Activated naive CD8-positive, alpha-beta T cell treated with anti-CD3 and anti-CD28 coated beads for 36 hours (primary cell): Measurements from ENCODE around the gene FLVCR2. TPM values are rescaled to one million over a fixed set of nuclear protein-coding genes. Genes with fewer than 3 reads are reported as not detected.

Experiments used
- DNase-seq: peaks from one replicate; pipeline ENCODE4 v3.0.0; 2021
- H3K27ac Mint-ChIP-seq: one replicate; pipeline ENCODE4 v1.8.0; 2022; ENCODE audit warnings: mild to moderate bottlenecking, moderate library complexity, mixed read lengths
- H3K27me3 Mint-ChIP-seq: one replicate; pipeline ENCODE4 v1.8.0; 2022; ENCODE audit warnings: mild to moderate bottlenecking, mixed read lengths
- H3K36me3 Mint-ChIP-seq: one replicate; pipeline ENCODE4 v1.8.0; 2021; ENCODE audit warnings: mild to moderate bottlenecking, mixed read lengths
- H3K4me1 Mint-ChIP-seq: one replicate; pipeline ENCODE4 v1.8.0; 2021; ENCODE audit warnings: mixed read lengths
- H3K4me3 Mint-ChIP-seq: one replicate; pipeline ENCODE4 v1.8.0; 2022; ENCODE audit warnings: mild to moderate bottlenecking, moderate library complexity, mixed read lengths
- H3K9me3 Mint-ChIP-seq: one replicate; pipeline ENCODE4 v1.8.0; 2022; ENCODE audit warnings: mixed read lengths
- total RNA-seq, 2 experiments: library from RNA; stranded (reverse); gene quantifications; one replicate each; pipeline ENCODE4 v1.2.3, GENCODE V29; 2021

Gene FLVCR2
- total RNA-seq, 2 experiments from 2014 or later: 0.64 to 0.78 TPM

DNA sequence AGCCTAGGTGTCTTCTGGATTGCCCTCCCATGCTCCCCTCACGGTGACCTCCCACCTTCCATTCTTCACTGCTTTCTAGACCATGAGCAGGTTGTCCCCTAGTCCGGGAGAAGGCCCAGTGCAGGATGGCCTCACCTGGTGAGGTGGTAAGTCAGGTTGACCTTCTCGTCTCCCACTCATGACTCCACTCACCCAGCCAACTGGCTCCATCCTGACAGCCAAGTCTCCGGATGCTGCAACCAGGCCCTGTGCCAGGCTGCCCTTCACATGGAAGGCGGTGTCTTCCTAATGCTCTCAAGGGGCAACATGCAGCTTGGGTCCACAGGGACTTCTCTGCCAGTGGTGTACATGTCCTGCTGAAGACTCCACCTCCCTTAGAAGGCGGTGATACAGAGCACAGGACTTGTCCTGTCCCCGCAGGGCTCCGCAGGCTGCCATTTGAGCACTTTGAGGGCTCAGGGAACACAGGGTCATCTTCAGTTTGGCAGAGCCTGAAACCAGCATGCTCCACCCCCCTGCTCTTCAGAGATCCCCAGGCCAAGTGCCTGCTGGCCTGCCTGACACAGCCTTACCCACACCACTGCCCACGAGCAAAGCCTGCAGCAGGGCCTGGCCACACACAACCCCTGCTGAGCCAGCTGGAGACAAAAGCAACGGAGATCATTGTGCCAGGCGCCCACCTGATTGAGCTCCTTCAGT, 30.7 kb upstream of the FLVCR2 start:
- H3K4me3 Mint-ChIP-seq: no peak overlapping the region
- H3K27ac Mint-ChIP-seq: no peak overlapping the region
- H3K36me3 Mint-ChIP-seq: peaks cover 15% of the 10 kb centered on the region
- peaks cover 21% of the 10 kb centered on the region for H3K4me1 Mint-ChIP-seq
- H3K9me3 Mint-ChIP-seq: no peaks in the 10 kb centered on the region
- H3K27me3 Mint-ChIP-seq: no peaks in the 10 kb centered on the region
- no peak for DNase-seq

DNA sequence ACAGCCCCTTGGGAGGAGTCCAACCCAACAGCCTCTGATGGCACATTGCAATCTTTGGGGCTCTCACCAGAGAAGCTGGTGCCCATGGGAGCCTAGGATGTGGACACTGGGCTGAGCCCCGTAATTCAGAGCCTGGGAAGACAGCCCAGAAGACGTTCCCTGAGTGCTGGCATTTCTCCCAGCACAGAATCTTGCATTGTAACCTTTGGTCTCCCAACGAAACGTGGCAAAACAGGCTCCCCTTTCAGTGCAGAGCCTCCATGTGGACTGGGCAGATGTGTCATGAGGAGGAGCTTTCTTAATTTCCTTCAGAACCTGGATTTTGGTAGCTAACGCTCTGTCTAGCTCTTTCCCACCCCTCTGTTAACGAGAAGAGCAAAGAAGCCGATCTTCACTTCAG, 29.9 kb upstream of the FLVCR2 start:
- Mint-ChIP-seq H3K36me3 (peaks cover 15% of the 10 kb centered on the region), H3K4me1 (peaks cover 13% of the 10 kb centered on the region), H3K4me3 (no peak overlapping the region), H3K9me3 (no peaks in the 10 kb centered on the region), H3K27me3 (no peaks in the 10 kb centered on the region), H3K27ac (no peak overlapping the region)
- DNase-seq: no peak

DNA sequence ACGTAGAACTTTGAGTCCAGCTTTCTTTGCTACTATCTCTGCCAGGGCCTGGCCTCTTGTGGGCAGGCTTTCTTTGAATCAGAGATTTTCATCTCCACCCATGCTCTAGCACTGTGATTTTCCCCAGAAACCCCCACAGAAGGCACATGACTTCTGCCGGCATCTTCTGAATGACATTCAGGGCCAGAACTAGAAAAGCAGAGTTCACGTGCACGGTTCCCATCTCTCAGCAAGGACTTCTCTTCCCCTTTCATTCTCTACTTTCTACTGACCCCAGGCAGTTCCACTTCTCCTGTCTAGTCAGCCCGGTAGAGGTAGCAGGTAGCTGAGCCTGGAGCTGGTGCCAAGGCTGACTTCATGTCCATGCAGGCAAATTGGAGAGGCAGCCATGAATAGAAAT, 29.3 kb upstream of the FLVCR2 start:
- H3K36me3 Mint-ChIP-seq: peaks cover 15% of the 10 kb centered on the region

DNA sequence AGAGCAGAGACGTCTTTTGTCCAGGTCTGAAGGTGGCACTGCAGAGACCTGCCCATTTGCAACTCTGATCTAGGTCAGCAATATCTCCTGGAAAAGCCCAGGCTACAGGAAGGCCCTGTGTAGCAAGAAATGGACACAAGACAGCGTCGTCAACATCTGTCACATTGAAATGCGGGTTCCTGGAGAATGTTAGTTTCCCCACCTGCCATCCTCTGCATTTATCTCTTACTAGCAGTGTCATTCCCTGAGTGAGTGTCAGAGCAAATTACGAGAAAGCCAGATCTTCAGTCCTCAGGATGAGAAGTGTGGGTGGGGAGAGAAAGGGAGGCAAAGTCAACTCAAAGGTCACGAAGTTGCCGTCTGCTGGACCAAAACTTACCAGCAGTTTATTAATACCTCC, 27.4 kb upstream of the FLVCR2 start:
- Mint-ChIP-seq H3K36me3 (peaks cover 8% of the 10 kb centered on the region), H3K4me3 (no peak overlapping the region), H3K27ac (no peak overlapping the region), H3K27me3 (no peaks in the 10 kb centered on the region), H3K9me3 (no peaks in the 10 kb centered on the region), H3K4me1 (peaks cover 7% of the 10 kb centered on the region)
- DNase-seq: no peak

More for the DNA sequence above, 29.3 kb upstream of the FLVCR2 start:
- no peaks in the 10 kb centered on the region for H3K27me3 Mint-ChIP-seq
- peaks cover 10% of the 10 kb centered on the region for H3K4me1 Mint-ChIP-seq
- no peak overlapping the region for H3K27ac Mint-ChIP-seq
- no peak overlapping the region for H3K4me3 Mint-ChIP-seq
- H3K9me3 Mint-ChIP-seq: no peaks in the 10 kb centered on the region
- DNase-seq: no peak

DNA sequence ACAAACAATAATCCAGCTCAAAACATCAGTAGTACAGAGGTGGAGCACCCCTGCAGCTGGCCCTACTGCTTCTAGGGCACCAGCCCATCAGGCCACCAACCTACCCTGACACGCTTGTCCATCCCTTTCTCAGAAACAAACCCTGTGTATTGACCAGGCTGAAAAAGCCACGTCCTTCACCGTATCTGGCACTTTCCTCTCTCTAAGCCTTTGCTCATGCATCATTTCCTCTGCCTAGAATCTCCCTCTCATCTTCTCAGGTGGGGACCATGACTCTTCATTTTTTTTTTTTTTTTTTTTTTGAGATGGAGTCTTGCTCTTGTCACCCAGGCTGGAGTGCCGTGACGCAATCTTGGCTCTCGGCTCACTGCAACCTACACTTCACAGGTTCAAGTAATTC, 25.3 kb upstream of the FLVCR2 start:
- no peak overlapping the region for H3K4me3 Mint-ChIP-seq
- H3K27me3 Mint-ChIP-seq: no peaks in the 10 kb centered on the region
- H3K27ac Mint-ChIP-seq: no peak overlapping the region
- H3K4me1 Mint-ChIP-seq: peaks cover 7% of the 10 kb centered on the region
- no peaks in the 10 kb centered on the region for H3K9me3 Mint-ChIP-seq
- no peak for DNase-seq
- no peaks in the 10 kb centered on the region for H3K36me3 Mint-ChIP-seq

DNA sequence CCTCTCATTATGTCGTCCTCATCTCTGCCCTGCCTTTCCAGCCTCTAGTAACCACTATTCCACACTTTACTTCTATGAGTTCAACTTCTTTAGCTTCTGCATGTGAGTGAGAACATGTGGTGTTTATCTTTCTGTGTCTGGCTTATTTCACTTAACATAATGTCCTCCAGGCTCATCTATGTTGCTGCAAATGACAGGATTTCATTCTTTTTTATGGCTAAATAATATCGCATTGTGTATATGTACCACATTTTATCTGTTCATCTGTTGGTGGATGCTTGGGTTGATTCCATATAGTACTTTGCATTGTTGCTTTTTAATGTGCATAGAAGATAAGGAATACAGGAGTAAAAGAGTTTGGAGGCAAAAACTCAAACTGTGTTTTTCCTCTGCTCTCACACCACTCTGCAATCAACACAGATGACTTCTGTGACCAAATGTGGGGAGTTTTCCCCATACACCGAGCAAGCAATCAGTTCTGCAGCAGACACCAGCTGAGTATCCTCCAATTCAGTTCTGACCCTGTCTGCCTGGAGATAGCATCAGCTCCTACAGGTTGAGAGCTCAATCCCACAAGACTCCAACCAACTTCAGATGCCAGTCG, 24.6 kb upstream of the FLVCR2 start:
- Mint-ChIP-seq H3K4me1 (peaks cover 5% of the 10 kb centered on the region), H3K27me3 (no peaks in the 10 kb centered on the region), H3K9me3 (no peaks in the 10 kb centered on the region), H3K27ac (no peak overlapping the region), H3K36me3 (no peaks in the 10 kb centered on the region), H3K4me3 (no peak overlapping the region)
- DNase-seq: no peak

DNA sequence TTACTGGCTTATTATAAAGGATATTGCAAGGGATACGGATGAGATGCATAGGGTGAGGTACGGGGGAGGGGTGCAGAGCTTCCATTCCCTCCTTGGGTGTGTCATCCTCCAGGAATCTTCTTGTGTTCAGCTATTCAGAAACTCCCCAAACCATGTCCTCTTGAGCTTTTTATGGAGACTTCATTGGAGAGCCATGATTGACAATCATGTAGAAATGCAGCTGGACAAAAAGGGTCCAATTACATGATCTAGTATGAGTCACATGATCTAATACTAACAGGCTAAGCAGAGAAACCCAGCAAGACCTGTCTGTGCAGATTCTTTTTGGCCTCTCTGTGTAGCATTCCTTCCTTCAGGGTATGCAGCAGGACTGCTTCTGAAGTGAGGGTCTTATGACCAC, 23.9 kb upstream of the FLVCR2 start:
- DNase-seq: no peak
- Mint-ChIP-seq H3K27me3 (no peaks in the 10 kb centered on the region), H3K27ac (no peak overlapping the region), H3K4me1 (peaks cover 4% of the 10 kb centered on the region), H3K4me3 (no peak overlapping the region), H3K9me3 (no peaks in the 10 kb centered on the region), H3K36me3 (no peaks in the 10 kb centered on the region)

DNA sequence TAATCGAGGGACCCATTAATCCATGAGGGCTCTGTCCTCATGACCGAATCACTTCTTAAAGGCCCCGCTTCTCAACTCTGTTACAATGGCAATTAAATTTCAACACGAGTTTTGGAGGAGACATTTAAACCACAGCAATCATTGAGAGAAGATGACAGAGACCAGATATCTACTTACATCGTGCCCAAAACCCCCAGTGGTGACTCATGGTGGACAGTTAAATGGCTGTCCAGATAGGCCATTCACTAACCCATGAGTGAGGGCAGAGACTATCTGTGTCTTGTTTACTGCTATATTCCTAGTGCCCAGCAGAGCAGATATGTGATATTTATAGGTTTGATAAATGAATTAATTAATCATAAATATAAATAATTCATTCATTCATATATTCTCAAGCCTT, 20.0 kb upstream of the FLVCR2 start:
- Mint-ChIP-seq H3K4me1 (peaks cover 35% of the 10 kb centered on the region), H3K4me3 (no peak overlapping the region), H3K36me3 (peaks cover 3% of the 10 kb centered on the region), H3K9me3 (no peaks in the 10 kb centered on the region), H3K27ac (peak overlapping the region; percentile 34), H3K27me3 (no peaks in the 10 kb centered on the region)
- no peak for DNase-seq

DNA sequence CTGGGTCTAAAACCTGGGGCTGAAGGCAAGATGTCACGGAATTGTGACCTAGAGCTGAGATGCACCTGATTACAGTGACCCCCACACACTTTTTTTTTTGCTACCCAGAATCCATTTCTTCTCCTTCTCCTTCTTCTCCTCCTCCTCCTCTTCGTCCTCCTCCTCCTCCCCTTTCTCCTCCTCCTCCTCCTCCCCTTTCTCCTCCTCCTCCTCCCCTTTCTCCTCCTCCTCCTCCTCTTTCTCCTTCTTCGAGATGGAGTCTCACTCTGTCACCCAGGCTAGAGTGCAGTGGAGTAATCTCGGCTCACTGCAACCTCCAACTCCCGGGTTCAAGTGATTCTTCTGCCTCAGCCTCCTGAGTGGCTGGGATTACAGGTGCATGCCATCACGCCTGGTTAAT, 19.4 kb upstream of the FLVCR2 start:
- H3K4me3 Mint-ChIP-seq: no peak overlapping the region
- H3K9me3 Mint-ChIP-seq: no peaks in the 10 kb centered on the region
- peaks cover 35% of the 10 kb centered on the region for H3K4me1 Mint-ChIP-seq
- no peaks in the 10 kb centered on the region for H3K27me3 Mint-ChIP-seq
- no peak for DNase-seq
- peak overlapping the region; percentile 89 for H3K27ac Mint-ChIP-seq
- H3K36me3 Mint-ChIP-seq: peaks cover 3% of the 10 kb centered on the region

DNA sequence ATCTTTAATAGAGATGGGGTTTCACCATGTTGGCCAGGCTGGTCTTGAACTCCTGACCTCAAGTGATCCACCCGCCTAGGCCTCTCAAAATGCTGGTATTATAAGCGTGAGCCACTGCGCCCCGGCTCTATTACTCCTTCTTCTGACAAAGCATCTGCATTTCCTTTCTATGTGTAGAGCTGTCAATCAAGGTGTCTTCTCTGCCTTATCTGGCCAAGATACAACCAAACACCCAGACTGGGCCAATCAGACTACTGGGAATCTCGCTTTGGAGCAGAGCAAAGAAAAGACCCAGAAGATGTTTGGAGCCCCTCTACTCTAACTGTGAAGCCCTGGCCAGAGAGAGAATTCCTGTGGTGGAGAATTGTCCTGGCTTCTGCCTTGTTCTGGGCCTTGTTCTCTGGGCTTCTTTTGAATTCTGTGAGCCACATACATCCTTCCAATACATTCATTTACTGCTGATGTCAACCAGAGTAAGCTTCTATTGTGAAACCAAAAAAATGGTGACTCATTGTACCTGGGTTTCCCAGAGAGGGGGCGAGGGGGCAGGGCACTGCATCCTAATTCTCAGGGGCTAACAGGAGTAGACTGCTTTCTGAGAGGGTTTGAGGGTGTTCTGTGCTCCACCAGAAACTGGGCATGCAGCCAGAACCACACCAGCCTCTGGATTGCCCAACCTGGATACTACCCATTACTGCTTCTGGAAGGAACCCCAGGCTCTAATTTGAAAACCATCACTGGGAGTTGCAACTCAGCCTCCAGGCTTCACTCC, 18.8 kb upstream of the FLVCR2 start:
- H3K27me3 Mint-ChIP-seq: no peaks in the 10 kb centered on the region
- peak overlapping the region; percentile 89 for H3K27ac Mint-ChIP-seq
- H3K4me3 Mint-ChIP-seq: peak overlapping the region; percentile 29
- peaks cover 36% of the 10 kb centered on the region for H3K4me1 Mint-ChIP-seq
- peaks cover 1% of the 10 kb centered on the region for H3K9me3 Mint-ChIP-seq
- peak; percentile 77 for DNase-seq
- peaks cover 3% of the 10 kb centered on the region for H3K36me3 Mint-ChIP-seq

DNA sequence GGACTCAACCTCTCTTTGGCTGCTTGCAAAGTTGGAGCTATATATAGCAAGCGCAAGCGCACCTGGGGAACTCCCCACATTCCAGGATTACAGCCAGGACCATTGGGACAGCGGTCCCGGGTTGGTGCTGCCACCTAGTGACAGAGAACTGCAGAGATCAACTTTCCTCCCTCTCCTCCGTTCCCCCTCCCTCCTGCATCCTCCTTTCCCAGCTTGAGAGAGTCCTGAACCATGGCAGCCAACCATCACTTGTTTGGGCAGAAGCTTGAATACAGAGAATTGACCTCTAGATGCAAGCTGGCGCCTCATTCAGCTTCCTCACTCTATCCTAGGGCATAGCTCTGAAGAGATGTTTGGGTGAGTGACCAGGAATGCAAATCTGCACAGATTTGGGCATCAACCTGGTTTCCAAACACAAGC, 17.4 kb upstream of the FLVCR2 start:
- Mint-ChIP-seq H3K4me3 (no peak overlapping the region), H3K36me3 (peaks cover 3% of the 10 kb centered on the region), H3K27ac (no peak overlapping the region), H3K4me1 (peaks cover 49% of the 10 kb centered on the region), H3K9me3 (peaks cover 1% of the 10 kb centered on the region), H3K27me3 (no peaks in the 10 kb centered on the region)
- DNase-seq: no peak

DNA sequence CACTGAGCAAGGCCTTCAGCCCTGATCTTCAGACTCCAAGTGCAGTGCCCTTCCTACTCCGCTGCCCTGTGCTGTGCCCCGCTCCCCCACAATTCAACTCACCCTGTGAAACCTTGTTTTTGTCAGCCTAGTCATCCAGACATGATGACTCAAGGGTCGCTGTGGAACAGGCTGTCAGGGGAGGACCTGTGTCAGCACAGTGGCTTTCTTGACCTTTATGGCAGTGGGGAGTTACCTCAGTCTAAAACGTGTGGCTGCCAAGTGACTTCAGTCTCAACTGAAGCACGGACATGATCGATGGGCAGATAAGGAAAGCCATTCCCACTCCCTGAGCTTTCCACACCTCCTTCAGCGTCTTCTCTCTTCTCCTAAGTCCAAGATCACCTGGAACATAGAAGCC, 16.3 kb upstream of the FLVCR2 start:
- Mint-ChIP-seq H3K27ac (peak overlapping the region; percentile 84), H3K36me3 (peaks cover 5% of the 10 kb centered on the region), H3K27me3 (no peaks in the 10 kb centered on the region), H3K4me1 (peaks cover 58% of the 10 kb centered on the region), H3K9me3 (peaks cover 1% of the 10 kb centered on the region), H3K4me3 (peak overlapping the region; percentile 16)
- DNase-seq: peak; percentile 77

DNA sequence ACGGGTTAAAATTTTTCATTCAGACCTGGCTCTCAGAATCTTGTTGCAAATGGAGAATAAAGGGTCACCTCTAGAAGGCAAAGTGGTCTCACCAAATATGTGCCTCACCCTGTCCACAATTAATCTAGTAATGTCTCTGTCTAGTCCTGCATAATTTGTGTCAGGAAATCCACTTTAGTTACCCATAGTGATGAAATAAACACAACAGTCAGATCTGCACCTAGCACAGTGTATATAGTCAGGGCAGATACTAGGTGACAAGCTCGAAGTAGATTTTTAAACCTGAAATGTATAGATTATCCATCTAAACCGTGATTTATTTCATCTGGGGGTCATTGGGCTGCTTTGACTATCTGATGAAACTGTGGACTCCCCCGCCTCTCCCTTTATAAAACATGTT, 15.9 kb upstream of the FLVCR2 start:
- Mint-ChIP-seq H3K27me3 (no peaks in the 10 kb centered on the region), H3K9me3 (peaks cover 1% of the 10 kb centered on the region), H3K27ac (peak overlapping the region; percentile 84), H3K36me3 (peaks cover 5% of the 10 kb centered on the region), H3K4me1 (peaks cover 58% of the 10 kb centered on the region), H3K4me3 (peak overlapping the region; percentile 16)
- DNase-seq: no peak

DNA sequence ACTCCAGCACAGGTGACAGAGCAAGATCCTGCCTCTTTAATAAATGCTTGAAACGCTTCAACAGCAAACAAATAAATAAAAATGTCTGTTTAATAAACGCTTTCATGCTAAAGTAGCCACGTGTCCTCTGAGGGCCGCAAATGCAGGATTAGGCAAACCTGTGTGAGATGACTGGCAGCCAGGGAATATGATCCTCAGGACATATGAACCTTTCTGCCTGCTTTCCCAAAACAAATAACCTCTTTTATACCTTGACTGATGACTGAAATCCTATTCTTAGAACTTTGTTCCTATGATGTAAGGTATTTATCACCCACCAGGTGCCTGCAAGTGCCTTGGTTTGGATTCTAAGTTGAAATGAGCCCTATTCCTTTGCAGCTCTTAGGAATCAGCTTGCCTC, 14.5 kb upstream of the FLVCR2 start:
- Mint-ChIP-seq H3K27ac (no peak overlapping the region), H3K36me3 (peaks cover 5% of the 10 kb centered on the region), H3K4me3 (no peak overlapping the region), H3K9me3 (peaks cover 1% of the 10 kb centered on the region), H3K27me3 (no peaks in the 10 kb centered on the region), H3K4me1 (peaks cover 73% of the 10 kb centered on the region)
- DNase-seq: no peak

DNA sequence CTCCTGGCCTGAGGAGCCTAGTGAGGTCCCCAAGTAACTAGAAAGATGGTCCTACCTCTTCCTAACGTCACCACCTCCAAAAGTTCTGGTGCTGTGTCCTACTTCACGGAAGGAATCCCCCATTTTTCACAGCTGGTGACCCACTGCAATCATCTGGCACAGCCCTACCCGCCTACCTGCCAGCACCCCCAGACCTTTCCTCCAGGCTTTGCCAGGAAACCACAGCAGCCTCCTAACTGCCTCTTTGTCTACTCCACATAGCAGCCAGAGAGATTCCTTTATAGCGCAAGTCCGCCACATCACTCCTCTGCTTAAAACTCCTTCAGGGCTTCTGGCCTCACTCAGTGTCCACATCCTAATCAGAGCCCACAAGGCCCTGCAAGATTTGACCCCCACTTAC, 13.4 kb upstream of the FLVCR2 start:
- Mint-ChIP-seq H3K27me3 (no peaks in the 10 kb centered on the region), H3K36me3 (peaks cover 5% of the 10 kb centered on the region), H3K4me3 (no peak overlapping the region), H3K9me3 (peaks cover 1% of the 10 kb centered on the region), H3K4me1 (peaks cover 70% of the 10 kb centered on the region), H3K27ac (peak overlapping the region; percentile 88)
- DNase-seq: no peak
